GM18511 (cell line): ENCODE results near the gene PSMA3.
A peak's percentile ranks its signal among the peaks of the same experiment; 100 is the strongest.

Experiments
- ATAC-seq: cut with Tn5 transposase; IDR thresholded peaks from one replicate; pipeline ENCODE4 v1.9.1; 2021; ENCODE audit warnings: mild to moderate bottlenecking, moderate library complexity; ENCODE audit not compliant: unreplicated experiment

The PSMA3 gene

DNA sequence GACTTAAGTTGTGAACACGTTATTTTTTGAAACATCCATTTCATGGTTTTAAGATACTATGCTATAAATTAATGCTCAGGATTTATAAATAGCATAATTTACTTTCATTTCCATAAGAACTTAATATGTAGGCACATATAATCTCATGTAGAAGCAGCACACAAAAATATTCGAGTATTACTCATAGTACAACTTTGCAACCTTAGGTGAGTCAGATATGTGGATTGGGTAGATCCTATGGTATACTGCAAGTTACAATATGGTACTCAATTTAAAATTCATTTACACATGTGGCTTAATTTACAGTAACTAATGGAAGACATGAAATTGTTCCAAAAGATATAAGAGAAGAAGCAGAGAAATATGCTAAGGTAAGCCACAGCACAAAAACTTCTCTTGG is 26.0 kb downstream of the PSMA3 start:
- ATAC-seq: no peak

- no peak for ATAC-seq
Observed at GRCh38 chr14:58272588-58273372, 28.1 kb downstream of the PSMA3 start.

- ATAC-seq: no peak
Observed at GRCh38 chr14:58274881-58275280, 30.2 kb downstream of the PSMA3 start.

GRCh38 chr14:58275527-58276190 is 31.0 kb downstream of the PSMA3 start:
- ATAC-seq: no peak

GRCh38 chr14:58276208-58276607 is 31.6 kb downstream of the PSMA3 start:
- ATAC-seq: no peak

DNA sequence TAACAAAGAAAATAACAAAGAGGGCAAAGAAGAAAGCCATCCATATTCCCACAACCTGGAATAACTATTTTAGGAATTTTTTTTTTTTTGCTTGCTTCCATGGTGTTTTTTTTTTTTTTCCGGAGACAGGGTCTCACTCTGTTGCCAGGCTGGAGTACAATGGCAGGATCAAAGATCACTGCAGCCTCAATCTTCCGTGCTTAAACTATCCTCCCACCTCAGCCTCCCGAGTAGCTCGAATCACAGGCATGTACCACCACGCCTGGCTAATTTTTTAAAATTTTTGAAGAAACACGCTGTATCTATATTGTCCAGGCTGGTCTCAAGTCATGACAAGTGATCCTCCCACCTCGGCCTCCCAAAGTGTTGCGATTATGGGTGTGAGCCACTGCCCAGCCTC is 33.5 kb downstream of the PSMA3 start:
- ATAC-seq: no peak

GRCh38 chr14:58280954-58281787 is 36.5 kb downstream of the PSMA3 start:
- peak; percentile 78 for ATAC-seq

GRCh38 chr14:58281969-58282368 is 37.3 kb downstream of the PSMA3 start:
- ATAC-seq: no peak

DNA sequence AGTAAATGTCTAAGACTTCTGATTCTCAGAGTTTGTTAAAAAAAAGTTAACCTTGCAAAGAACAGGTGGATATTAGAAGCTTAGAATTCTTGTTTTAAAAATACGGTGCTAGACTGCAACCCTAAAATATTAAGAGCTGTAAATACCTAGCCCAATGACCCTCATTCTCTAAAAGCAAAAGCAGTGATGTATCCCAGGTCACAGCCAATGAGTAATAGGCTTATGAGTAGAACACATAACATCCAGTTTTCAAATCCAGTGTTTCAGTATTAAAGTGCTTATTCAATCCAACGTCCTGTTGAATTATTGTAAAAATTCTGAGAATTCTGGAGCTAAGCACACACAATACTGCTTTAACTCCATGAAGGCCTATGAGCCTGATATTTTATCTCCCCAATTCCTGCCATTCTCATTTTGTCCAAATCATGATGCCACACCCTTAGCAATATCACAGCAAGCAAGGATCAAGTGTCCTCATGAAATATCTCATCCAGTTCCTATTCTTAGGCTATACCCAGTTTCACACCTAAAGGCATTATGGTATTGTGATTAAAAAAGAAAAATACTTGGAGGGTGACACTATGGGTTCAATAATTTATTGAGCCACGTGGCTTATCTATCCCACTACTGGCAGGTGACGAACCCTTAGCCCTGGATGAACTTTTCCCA is 38.4 kb downstream of the PSMA3 start:
- no peak for ATAC-seq

DNA sequence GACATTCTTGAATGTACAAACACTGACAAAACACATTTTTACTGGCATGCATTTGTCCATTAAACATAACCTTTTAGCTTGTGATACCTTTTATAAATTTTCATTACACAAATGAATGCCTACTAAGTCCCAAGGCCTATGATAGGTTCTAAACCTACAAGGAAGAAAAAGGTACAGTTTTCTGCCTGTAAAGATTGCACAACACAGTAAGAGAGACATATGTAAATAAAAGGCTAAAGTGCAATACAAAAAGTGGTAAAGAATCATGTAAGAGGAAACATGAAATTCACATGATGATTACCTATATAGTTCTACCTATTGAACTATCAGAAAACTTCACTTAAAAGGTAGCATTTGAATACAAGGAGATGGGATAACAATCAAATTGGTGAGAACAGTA is 39.1 kb downstream of the PSMA3 start:
- ATAC-seq: no peak

DNA sequence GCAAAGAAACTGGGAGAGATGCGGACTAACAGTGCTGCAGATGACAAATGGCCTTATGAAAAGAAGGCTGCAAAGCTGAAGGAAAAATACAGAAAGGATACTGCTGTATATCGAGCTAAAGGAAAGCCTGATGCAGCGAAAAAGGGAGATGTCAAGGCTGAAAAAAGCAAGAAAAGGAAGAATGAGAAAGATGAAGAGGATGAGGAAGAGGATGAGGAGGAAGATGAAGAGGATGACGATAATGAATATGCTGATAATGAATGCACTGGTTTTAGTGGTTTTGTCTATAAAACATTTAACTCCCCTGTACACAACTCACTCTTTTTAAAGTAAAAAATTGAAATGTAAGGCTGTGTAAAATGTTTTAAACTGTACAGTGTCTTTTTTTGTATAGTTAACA is 40.5 kb downstream of the PSMA3 start:
- ATAC-seq: no peak

DNA sequence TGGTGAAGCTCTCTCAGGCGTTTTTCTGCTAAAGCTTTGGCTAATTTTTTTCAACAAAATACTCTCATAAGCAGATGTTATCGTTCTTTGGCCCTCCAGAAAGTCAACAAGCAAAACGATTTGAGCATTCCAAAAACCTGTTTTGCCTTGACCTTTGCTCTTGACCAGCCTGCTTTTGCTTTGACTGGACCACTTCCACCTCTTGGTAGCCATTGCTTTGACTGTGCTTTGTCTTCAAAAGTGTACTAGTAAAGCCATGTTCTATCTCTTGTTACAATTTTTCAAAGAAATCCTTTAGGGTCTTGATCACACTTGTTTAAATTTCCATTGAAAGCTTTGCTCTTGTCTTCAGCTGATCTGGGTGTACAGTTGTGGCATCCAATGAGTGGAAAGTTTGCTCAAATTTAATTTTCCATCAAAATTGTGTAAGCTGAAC is 43.0 kb downstream of the PSMA3 start:
- no peak for ATAC-seq

DNA sequence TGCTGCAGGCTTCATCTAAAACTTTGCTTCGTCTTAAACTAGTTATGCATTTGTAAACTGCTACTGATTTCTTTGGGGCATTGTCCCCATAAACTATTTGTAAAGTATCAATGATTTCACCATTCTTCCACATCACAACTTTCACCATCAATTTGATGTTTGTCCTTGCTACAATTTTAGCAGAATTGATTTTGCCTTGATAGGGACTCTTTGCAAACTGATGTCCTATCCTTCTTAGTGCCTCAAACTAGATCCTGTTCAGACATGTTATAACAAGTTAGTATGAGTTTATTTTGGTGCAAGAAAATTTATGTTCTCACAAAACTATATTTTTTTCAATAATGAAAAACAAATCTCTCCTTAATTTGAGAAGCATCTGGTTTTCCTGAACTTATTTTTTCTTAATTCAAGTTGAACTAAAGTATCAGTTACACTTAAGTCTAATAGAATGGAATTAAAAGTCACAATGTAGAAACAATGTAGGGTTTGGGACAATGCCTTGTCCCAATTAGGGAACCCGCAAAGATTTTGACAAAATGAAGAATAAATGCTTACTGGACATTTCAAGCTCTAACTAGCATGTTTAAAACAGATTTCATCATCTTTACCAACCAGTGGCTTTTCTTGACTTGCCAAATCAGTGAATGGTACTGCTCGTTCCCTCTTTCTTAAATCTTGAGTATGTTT is 43.6 kb downstream of the PSMA3 start:
- no peak for ATAC-seq

DNA sequence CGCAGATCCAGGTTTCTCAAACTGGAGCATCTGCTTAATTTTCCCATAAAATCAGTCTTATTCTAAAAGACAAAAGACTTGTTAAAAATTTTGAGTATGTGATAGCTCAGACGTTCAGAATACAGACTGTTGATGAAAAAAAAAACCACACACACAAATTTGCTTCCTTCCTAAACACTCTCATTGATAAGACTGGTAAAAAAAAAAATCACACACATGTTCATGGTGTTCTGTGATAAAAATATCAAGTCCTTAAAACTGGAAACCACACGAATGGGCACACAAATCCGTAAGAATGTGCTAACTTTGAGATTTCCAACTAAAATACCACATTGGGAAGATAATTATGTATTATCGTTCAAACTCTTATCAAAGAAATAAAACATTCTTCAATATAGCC is 47.0 kb downstream of the PSMA3 start:
- ATAC-seq: no peak

GRCh38 chr14:58292187-58292586 is 47.5 kb downstream of the PSMA3 start:
- no peak for ATAC-seq

DNA sequence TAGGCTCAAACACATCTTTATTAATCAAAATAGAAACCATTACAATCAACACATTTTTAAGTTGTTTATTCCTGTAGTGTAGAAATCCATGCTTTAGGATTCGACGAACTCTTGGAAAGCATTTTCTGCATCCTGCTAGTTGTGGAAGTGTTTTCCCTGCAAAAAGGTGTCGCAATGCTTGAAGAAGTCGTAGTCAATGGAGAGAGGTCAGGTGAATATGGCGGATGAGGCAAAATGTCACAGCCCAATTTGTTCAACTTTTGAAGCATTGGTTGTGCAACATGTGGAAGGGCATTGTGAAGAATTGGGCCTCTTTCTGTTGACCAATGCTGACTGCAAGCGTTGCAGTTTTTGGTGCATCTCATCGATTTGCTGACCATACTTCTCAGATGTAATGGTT is 49.6 kb downstream of the PSMA3 start:
- ATAC-seq: no peak

- no peak for ATAC-seq
Observed at GRCh38 chr14:58296726-58297125, 52.1 kb downstream of the PSMA3 start.

- ATAC-seq: no peak
Observed at GRCh38 chr14:58297412-58297761, 52.7 kb downstream of the PSMA3 start.

- ATAC-seq: peak; percentile 84
Observed at GRCh38 chr14:58297762-58298476, 53.3 kb downstream of the PSMA3 start.
